Adrenal gland (tissue), 5 donors: ENCODE data around the gene LRRTM2.

Source experiments
- POLR2A ChIP-seq, 2 donors: fragments of 450-650 bp; IDR thresholded peaks; one replicate each; pipeline ENCODE4 v1.6.1; 2017; ENCODE audit warnings: antibody characterized with exemption in 2 of 2, mild to moderate bottlenecking in 2 of 2, moderate library complexity in 1 of 2
- TF ChIP-seq, protein P1 (sequence below), 6 experiments: fragments of 450-650 bp in 4 of 6; fragments of 200-600 bp in 2 of 6; sonication (generic) in 1 of 6; IDR thresholded peaks; 1 replicate in 5 of 6; 2 replicates in 1 of 6; pipeline versions ENCODE4 v1.5.1 to v1.8.0; 2016 to 2021; ENCODE audit warnings: antibody characterized with exemption in 6 of 6, mild to moderate bottlenecking in 2 of 6, moderate library complexity in 1 of 6
- donor health status: DM: no; HTN: no; CAD: no.

GRCh38 chr5:138829341-138829740 is 45.8 kb downstream of the LRRTM2 start:
- TF ChIP-seq, protein P1, sequence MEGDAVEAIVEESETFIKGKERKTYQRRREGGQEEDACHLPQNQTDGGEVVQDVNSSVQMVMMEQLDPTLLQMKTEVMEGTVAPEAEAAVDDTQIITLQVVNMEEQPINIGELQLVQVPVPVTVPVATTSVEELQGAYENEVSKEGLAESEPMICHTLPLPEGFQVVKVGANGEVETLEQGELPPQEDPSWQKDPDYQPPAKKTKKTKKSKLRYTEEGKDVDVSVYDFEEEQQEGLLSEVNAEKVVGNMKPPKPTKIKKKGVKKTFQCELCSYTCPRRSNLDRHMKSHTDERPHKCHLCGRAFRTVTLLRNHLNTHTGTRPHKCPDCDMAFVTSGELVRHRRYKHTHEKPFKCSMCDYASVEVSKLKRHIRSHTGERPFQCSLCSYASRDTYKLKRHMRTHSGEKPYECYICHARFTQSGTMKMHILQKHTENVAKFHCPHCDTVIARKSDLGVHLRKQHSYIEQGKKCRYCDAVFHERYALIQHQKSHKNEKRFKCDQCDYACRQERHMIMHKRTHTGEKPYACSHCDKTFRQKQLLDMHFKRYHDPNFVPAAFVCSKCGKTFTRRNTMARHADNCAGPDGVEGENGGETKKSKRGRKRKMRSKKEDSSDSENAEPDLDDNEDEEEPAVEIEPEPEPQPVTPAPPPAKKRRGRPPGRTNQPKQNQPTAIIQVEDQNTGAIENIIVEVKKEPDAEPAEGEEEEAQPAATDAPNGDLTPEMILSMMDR (IDR thresholded peaks at IDR 0.05), result no peak
- TF ChIP-seq POLR2A (IDR thresholded peaks at IDR 0.05), result no peak
